HEK293 (cell line): ENCODE data around the gene RABEP1.

Experiments
- EGR2 ChIP-seq: fragments of 450-650 bp; formaldehyde crosslinking; IDR thresholded peaks from 2 replicates; pipeline ENCODE4 v1.5.1; 2016; ENCODE audit warnings: low read depth, missing biosample characterization, missing genetic modification characterization
- FEZF1 ChIP-seq: fragments of 450-650 bp; formaldehyde crosslinking; IDR thresholded peaks from 2 replicates; pipeline ENCODE4 v1.5.1; 2016; ENCODE audit warnings: missing biosample characterization, missing genetic modification characterization
- GFI1B ChIP-seq: fragments of 450-650 bp; formaldehyde crosslinking; IDR thresholded peaks from 2 replicates; pipeline ENCODE4 v1.5.1; 2016; ENCODE audit warnings: missing biosample characterization, missing genetic modification characterization
- GLIS2 ChIP-seq: fragments of 450-650 bp; formaldehyde crosslinking; IDR thresholded peaks from 2 replicates; pipeline ENCODE4 v1.5.1; 2016; ENCODE audit warnings: missing biosample characterization, missing genetic modification characterization
- HOXA7 ChIP-seq: sonication (generic); formaldehyde crosslinking; IDR thresholded peaks from 2 replicates; pipeline ENCODE4 v1.8.1; 2022; ENCODE audit warnings: missing genetic modification reagents, borderline replicate concordance
- KLF1 ChIP-seq: fragments of 450-650 bp; formaldehyde crosslinking; IDR thresholded peaks from 2 replicates; pipeline ENCODE4 v1.5.1; 2016; ENCODE audit warnings: missing biosample characterization, missing genetic modification characterization
- KLF7 ChIP-seq: fragments of 450-650 bp; formaldehyde crosslinking; IDR thresholded peaks from 2 replicates; pipeline ENCODE4 v1.5.1; 2016; ENCODE audit warnings: missing biosample characterization, missing genetic modification characterization, borderline replicate concordance
- PRDM1 ChIP-seq: fragments of 450-650 bp; formaldehyde crosslinking; IDR thresholded peaks from 2 replicates; pipeline ENCODE4; 2016; ENCODE audit warnings: missing biosample characterization, missing genetic modification characterization
- SALL2 ChIP-seq: fragments of 450-650 bp; formaldehyde crosslinking; IDR thresholded peaks from 2 replicates; pipeline ENCODE4 v1.5.0; 2017; ENCODE audit warnings: missing biosample characterization, mild to moderate bottlenecking, missing genetic modification characterization, borderline replicate concordance
- SCRT1 ChIP-seq: fragments of 450-650 bp; formaldehyde crosslinking; IDR thresholded peaks from 2 replicates; pipeline ENCODE4 v1.5.1; 2016; ENCODE audit warnings: missing biosample characterization, missing genetic modification characterization, borderline replicate concordance
- SCRT2 ChIP-seq: fragments of 450-650 bp; formaldehyde crosslinking; IDR thresholded peaks from 2 replicates; pipeline ENCODE4 v1.5.1; 2016; ENCODE audit warnings: missing biosample characterization, missing genetic modification characterization
- SETDB1 ChIP-seq: IDR thresholded peaks from one replicate; pipeline ENCODE4 v1.6.1; 2017; ENCODE audit warnings: mild to moderate bottlenecking, low read length, moderate library complexity, mixed read lengths; ENCODE audit not compliant: insufficient read length
- SP2 ChIP-seq: fragments of 450-650 bp; formaldehyde crosslinking; IDR thresholded peaks from 2 replicates; pipeline ENCODE4 v1.5.1; 2016; ENCODE audit warnings: missing biosample characterization, missing genetic modification characterization
- SP3 ChIP-seq: fragments of 450-650 bp; formaldehyde crosslinking; IDR thresholded peaks from 2 replicates; pipeline ENCODE4 v1.5.1; 2016; ENCODE audit warnings: missing biosample characterization, missing genetic modification characterization
- ZBTB1 ChIP-seq: fragments of 450-650 bp; formaldehyde crosslinking; IDR thresholded peaks from 2 replicates; pipeline ENCODE4 v1.5.1; 2016; ENCODE audit warnings: missing biosample characterization, missing genetic modification characterization
- ZBTB17 ChIP-seq: fragments of 450-650 bp; formaldehyde crosslinking; IDR thresholded peaks from 2 replicates; pipeline ENCODE4 v1.5.1; 2016; ENCODE audit warnings: missing biosample characterization, missing genetic modification characterization
- ZFP37 ChIP-seq: fragments of 450-650 bp; formaldehyde crosslinking; IDR thresholded peaks from 2 replicates; pipeline ENCODE4 v1.5.1; 2016; ENCODE audit warnings: missing biosample characterization, missing genetic modification characterization
- ZFP41 ChIP-seq: fragments of 450-650 bp; formaldehyde crosslinking; IDR thresholded peaks from 2 replicates; pipeline ENCODE4 v1.5.1; 2016; ENCODE audit warnings: missing biosample characterization, missing genetic modification characterization, borderline replicate concordance
- ZNF133 ChIP-seq: fragments of 450-650 bp; formaldehyde crosslinking; IDR thresholded peaks from 2 replicates; pipeline ENCODE4 v1.5.1; 2016; ENCODE audit warnings: missing biosample characterization, missing genetic modification characterization
- ZNF138 ChIP-seq: fragments of 450-650 bp; formaldehyde crosslinking; IDR thresholded peaks from 2 replicates; pipeline ENCODE4 v1.5.1; 2016; ENCODE audit warnings: missing biosample characterization, missing genetic modification characterization, borderline replicate concordance
- ZNF223 ChIP-seq: fragments of 450-650 bp; formaldehyde crosslinking; IDR thresholded peaks from 2 replicates; pipeline ENCODE4 v1.5.1; 2016; ENCODE audit warnings: missing biosample characterization, missing genetic modification characterization
- ZNF23 ChIP-seq: fragments of 450-650 bp; formaldehyde crosslinking; IDR thresholded peaks from 2 replicates; pipeline ENCODE4 v1.5.1; 2016; ENCODE audit warnings: missing biosample characterization, missing genetic modification characterization, borderline replicate concordance
- ZNF266 ChIP-seq: fragments of 450-650 bp; formaldehyde crosslinking; IDR thresholded peaks from 2 replicates; pipeline ENCODE4 v1.5.1; 2016; ENCODE audit warnings: missing biosample characterization, missing genetic modification characterization, low read depth
- ZNF302 ChIP-seq: fragments of 450-650 bp; formaldehyde crosslinking; IDR thresholded peaks from 2 replicates; pipeline ENCODE4 v1.5.1; 2016; ENCODE audit warnings: missing biosample characterization, missing genetic modification characterization, low read depth
- ZNF366 ChIP-seq: fragments of 450-650 bp; formaldehyde crosslinking; conservative IDR thresholded peaks from 2 replicates; pipeline ENCODE4 v1.5.1; 2016; ENCODE audit warnings: missing biosample characterization, missing genetic modification characterization
- ZNF394 ChIP-seq: fragments of 450-650 bp; formaldehyde crosslinking; IDR thresholded peaks from 2 replicates; pipeline ENCODE4 v1.5.1; 2016; ENCODE audit warnings: missing biosample characterization, missing genetic modification characterization, mild to moderate bottlenecking, moderate library complexity, borderline replicate concordance
- ZNF48 ChIP-seq: fragments of 450-650 bp; formaldehyde crosslinking; IDR thresholded peaks from 2 replicates; pipeline ENCODE4 v1.5.1; 2016; ENCODE audit warnings: missing biosample characterization, missing genetic modification characterization
- ZNF514 ChIP-seq: fragments of 450-650 bp; formaldehyde crosslinking; IDR thresholded peaks from 2 replicates; pipeline ENCODE4 v1.5.1; 2016; ENCODE audit warnings: missing biosample characterization, missing genetic modification characterization
- ZNF529 ChIP-seq: fragments of 450-650 bp; formaldehyde crosslinking; IDR thresholded peaks from 2 replicates; pipeline ENCODE4 v1.5.1; 2017; ENCODE audit warnings: missing genetic modification characterization, missing biosample characterization; ENCODE audit not compliant: insufficient replicate concordance
- ZNF549 ChIP-seq: fragments of 450-650 bp; IDR thresholded peaks from 2 replicates; pipeline ENCODE4 v1.5.1; 2018; ENCODE audit warnings: missing biosample characterization, missing genetic modification characterization, mild to moderate bottlenecking, inconsistent platforms, moderate library complexity
- ZNF610 ChIP-seq: fragments of 450-650 bp; formaldehyde crosslinking; IDR thresholded peaks from 2 replicates; pipeline ENCODE4 v1.5.1; 2016; ENCODE audit warnings: missing biosample characterization, missing genetic modification characterization, borderline replicate concordance
- ZNF654 ChIP-seq: fragments of 450-650 bp; formaldehyde crosslinking; IDR thresholded peaks from 2 replicates; pipeline ENCODE4 v1.5.1; 2016; ENCODE audit warnings: low read depth, missing biosample characterization, missing genetic modification characterization
- ZNF658 ChIP-seq: fragments of 450-650 bp; formaldehyde crosslinking; IDR thresholded peaks from 2 replicates; pipeline ENCODE4; 2016; ENCODE audit warnings: missing biosample characterization, missing genetic modification characterization
- ZNF660 ChIP-seq: fragments of 450-650 bp; IDR thresholded peaks from 2 replicates; pipeline ENCODE4 v1.5.1; 2018; ENCODE audit warnings: missing biosample characterization, mild to moderate bottlenecking, missing genetic modification characterization
- ZNF747 ChIP-seq: fragments of 450-650 bp; formaldehyde crosslinking; IDR thresholded peaks from 2 replicates; pipeline ENCODE4 v1.5.1; 2016; ENCODE audit warnings: missing biosample characterization, missing genetic modification characterization
- ZNF76 ChIP-seq: fragments of 450-650 bp; formaldehyde crosslinking; IDR thresholded peaks from 2 replicates; pipeline ENCODE4; 2016; ENCODE audit warnings: low read depth, missing biosample characterization, missing genetic modification characterization, borderline replicate concordance
- ZNF792 ChIP-seq: fragments of 450-650 bp; formaldehyde crosslinking; IDR thresholded peaks from 2 replicates; pipeline ENCODE4 v1.5.1; 2016; ENCODE audit warnings: missing biosample characterization, missing genetic modification characterization
- ZNF830 ChIP-seq: fragments of 450-650 bp; IDR thresholded peaks from 2 replicates; pipeline ENCODE4 v1.5.0; 2018; ENCODE audit warnings: missing biosample characterization, missing genetic modification characterization, low read depth, mild to moderate bottlenecking, moderate library complexity
- TF ChIP-seq, protein P1 (sequence below): fragments of 450-650 bp; formaldehyde crosslinking; IDR thresholded peaks from 2 replicates; pipeline ENCODE4 v1.5.1; 2016; ENCODE audit warnings: missing biosample characterization, missing genetic modification characterization
- TF ChIP-seq, protein P2 (sequence below): fragments of 450-650 bp; formaldehyde crosslinking; IDR thresholded peaks from 2 replicates; pipeline ENCODE4 v1.5.1; 2017; ENCODE audit warnings: missing biosample characterization, missing genetic modification characterization

The RABEP1 gene

DNA sequence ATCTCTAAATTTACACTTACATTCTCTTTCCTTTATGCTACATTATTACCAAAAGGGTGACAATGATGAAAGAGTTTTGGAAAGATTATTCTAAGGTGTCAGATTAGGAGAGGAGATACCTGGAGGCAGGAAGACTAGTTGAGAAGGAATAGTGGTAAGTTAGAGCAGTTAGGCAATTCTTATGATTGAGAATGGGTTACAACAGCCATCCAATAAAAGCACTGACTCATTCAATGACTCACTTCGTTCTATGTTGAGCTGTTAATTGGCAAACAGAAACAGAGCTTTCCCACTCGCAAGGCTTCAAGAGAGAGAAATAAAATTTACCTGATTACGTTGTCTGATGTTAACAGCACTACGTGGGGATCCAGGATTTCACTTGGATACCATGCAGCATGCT lies 131.6 kb downstream of the RABEP1 start (continued):
- TF ChIP-seq ZNF394 (peak; percentile 62; the same call in 1 of the 2 replicates), ZNF223 (tag by site-specific recombination) (no peak), ZBTB1 (tag by site-specific recombination) (0 out of 2 replicates have a peak, but pooled peaks have one; percentile 18), FEZF1 (tag by site-specific recombination) (no peak), SP3 (tag by site-specific recombination) (peak; percentile 31), ZNF792 (tag by site-specific recombination) (0 out of 2 replicates have a peak, but pooled peaks have one; percentile 63), ZNF302 (tag by site-specific recombination) (no peak), ZNF549 (no peak), ZNF76 (0 out of 2 replicates have a peak, but pooled peaks have one; percentile 25), SCRT2 (tag by site-specific recombination) (0 out of 2 replicates have a peak, but pooled peaks have one; percentile 31), ZFP37 (tag by site-specific recombination) (peak; percentile 52; the same call in 1 of the 2 replicates), SETDB1 (no peak), ZNF658 (tag by site-specific recombination) (no peak), ZNF138 (tag by site-specific recombination) (no peak), ZNF660 (tag by site-specific recombination) (peak; percentile 58; the same call in 1 of the 2 replicates), ZNF366 (tag by site-specific recombination) (peak; percentile 45; the same call in 1 of the 2 replicates), GLIS2 (tag by site-specific recombination) (no peak), ZNF830 (tag by site-specific recombination) (no peak), GFI1B (tag by site-specific recombination) (0 out of 2 replicates have a peak, but pooled peaks have one; percentile 25), ZNF654 (tag by site-specific recombination) (no peak), ZNF266 (tag by site-specific recombination) (no peak), ZNF133 (tag by site-specific recombination) (no peak), ZFP41 (tag by site-specific recombination) (no peak), SCRT1 (tag by site-specific recombination) (no peak), ZNF23 (tag by site-specific recombination) (no peak), ZBTB17 (peak; percentile 89), EGR2 (tag by site-specific recombination) (no peak), SALL2 (tag by site-specific recombination) (no peak), ZNF514 (no peak), KLF1 (no peak), KLF7 (tag by site-specific recombination) (no peak), ZNF610 (no peak), ZNF747 (tag by site-specific recombination) (no peak), ZNF48 (tag by site-specific recombination) (no peak), SP2 (tag by site-specific recombination) (no peak), HOXA7 (CRISPR knock-in tag) (no peak), PRDM1 (peak; percentile 90), ZNF529 (tag by site-specific recombination) (no peak)
- TF ChIP-seq, protein P1, sequence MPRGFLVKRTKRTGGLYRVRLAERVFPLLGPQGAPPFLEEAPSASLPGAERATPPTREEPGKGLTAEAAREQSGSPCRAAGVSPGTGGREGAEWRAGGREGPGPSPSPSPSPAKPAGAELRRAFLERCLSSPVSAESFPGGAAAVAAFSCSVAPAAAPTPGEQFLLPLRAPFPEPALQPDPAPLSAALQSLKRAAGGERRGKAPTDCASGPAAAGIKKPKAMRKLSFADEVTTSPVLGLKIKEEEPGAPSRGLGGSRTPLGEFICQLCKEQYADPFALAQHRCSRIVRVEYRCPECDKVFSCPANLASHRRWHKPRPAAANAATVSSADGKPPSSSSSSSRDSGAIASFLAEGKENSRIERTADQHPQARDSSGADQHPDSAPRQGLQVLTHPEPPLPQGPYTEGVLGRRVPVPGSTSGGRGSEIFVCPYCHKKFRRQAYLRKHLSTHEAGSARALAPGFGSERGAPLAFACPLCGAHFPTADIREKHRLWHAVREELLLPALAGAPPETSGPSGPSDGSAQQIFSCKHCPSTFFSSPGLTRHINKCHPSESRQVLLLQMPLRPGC (tag by site-specific recombination), result peak; percentile 85
- TF ChIP-seq, protein P2, sequence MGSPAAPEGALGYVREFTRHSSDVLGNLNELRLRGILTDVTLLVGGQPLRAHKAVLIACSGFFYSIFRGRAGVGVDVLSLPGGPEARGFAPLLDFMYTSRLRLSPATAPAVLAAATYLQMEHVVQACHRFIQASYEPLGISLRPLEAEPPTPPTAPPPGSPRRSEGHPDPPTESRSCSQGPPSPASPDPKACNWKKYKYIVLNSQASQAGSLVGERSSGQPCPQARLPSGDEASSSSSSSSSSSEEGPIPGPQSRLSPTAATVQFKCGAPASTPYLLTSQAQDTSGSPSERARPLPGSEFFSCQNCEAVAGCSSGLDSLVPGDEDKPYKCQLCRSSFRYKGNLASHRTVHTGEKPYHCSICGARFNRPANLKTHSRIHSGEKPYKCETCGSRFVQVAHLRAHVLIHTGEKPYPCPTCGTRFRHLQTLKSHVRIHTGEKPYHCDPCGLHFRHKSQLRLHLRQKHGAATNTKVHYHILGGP, result no peak
